HepG2 (cell line): ENCODE results near the gene SLC1A4. TPM values are rescaled to one million over a fixed set of nuclear protein-coding genes. Genes with fewer than 3 reads are reported as not detected.

ENCODE experiments used
- ATAC-seq: fragments of 200-7000 bp; cut with Tn5 transposase; 3 replicates; pipeline ENCODE4 v1.9.1; 2020; ENCODE audit warnings: mild to moderate bottlenecking, moderate library complexity
- BruUV-seq: library from RNA; stranded (reverse); fragments of 400-500 nt; replicated peaks from 2 replicates; lab custom pipeline; 2021; lab: Mats Ljungman, UMichigan
- CTCF ChIA-PET: fragments of 300-600 bp; formaldehyde crosslinking; extraction: SDS; loops from one replicate; lab custom pipeline; 2021; ENCODE audit warnings: low total read pairs, inconsistent platforms, low intra/inter-chr PET ratio; lab: Yijun Ruan, JAX
- POLR2A ChIA-PET: fragments of 350-600 bp; sonication (Branson Sonifier 250); formaldehyde crosslinking; loops from one replicate; lab custom pipeline; 2020; ENCODE audit warnings: antibody characterized with exemption, inconsistent platforms; lab: Yijun Ruan, JAX
- DNase-seq: peaks from one replicate; pipeline ENCODE4 v3.0.0-alpha.2; 2015; ENCODE audit warnings: low spot score
- FAIRE-seq: peaks from 3 replicates; lab custom pipeline; 2011; peaks lifted over from hg19 to GRCh38; lab: Jason Lieb, UNC
- H2AFZ ChIP-seq: one replicate; pipeline ENCODE4 v1.6.1; 2011; ENCODE audit warnings: low read length, inconsistent platforms
- H3K27ac ChIP-seq: fragments of 300-600 bp; 3 replicates; pipeline ENCODE4 v1.8.0; 2011; ENCODE audit warnings: mixed run types, mild to moderate bottlenecking, mixed read lengths, low read length, inconsistent platforms; ENCODE audit not compliant: insufficient read depth; ENCODE audit errors: extremely low read length
- H3K27me3 ChIP-seq, 2 experiments: fragments of 200-600 bp in 1 of 2; 2 replicates in 1 of 2; 3 replicates in 1 of 2; pipeline versions ENCODE4 v1.6.0 to v1.8.0; 2011; ENCODE audit warnings: low read length in 2 of 2, mild to moderate bottlenecking in 2 of 2, moderate library complexity in 2 of 2, inconsistent platforms in 1 of 2; ENCODE audit not compliant: insufficient read depth in 2 of 2, control insufficient read depth in 1 of 2
- H3K36me3 ChIP-seq, 2 experiments: fragments of 200-600 bp in 1 of 2; replicated peaks in 1 of 2; 2 replicates in 1 of 2; 3 replicates in 1 of 2; pipeline versions ENCODE4 v1.5.1 to v1.8.0; 2011; ENCODE audit warnings: low read length in 2 of 2, inconsistent platforms in 1 of 2; ENCODE audit not compliant: insufficient read depth in 2 of 2, control insufficient read depth in 1 of 2
- H3K4me1 ChIP-seq: 2 replicates; pipeline ENCODE4 v1.5.1; 2012; ENCODE audit warnings: low read length, inconsistent platforms; ENCODE audit not compliant: insufficient read depth
- H3K4me2 ChIP-seq: 2 replicates; pipeline ENCODE4 v1.6.0; 2011; ENCODE audit warnings: low read depth, low read length, inconsistent platforms
- H3K4me3 ChIP-seq, 3 experiments: fragments of 200-600 bp in 1 of 3; sonication (generic), shearing (Covaris generic) in 1 of 3; replicated peaks in 1 of 3; 2 replicates each; pipeline ENCODE4 v1.5.1; 2011 to 2016; ENCODE audit warnings: low read length in 3 of 3, inconsistent platforms in 2 of 3, low read depth in 2 of 3, mild to moderate bottlenecking in 2 of 3, control low read depth in 1 of 3, mixed read lengths in 1 of 3; ENCODE audit not compliant: insufficient read depth in 1 of 3
- H3K79me2 ChIP-seq: one replicate; pipeline ENCODE4 v1.6.1; 2011; ENCODE audit warnings: low read length, inconsistent platforms; ENCODE audit not compliant: insufficient read depth
- H3K9ac ChIP-seq: 2 replicates; pipeline ENCODE4 v1.6.0; 2011; ENCODE audit warnings: mild to moderate bottlenecking, low read depth, low read length, inconsistent platforms; ENCODE audit not compliant: insufficient read depth
- H3K9me3 ChIP-seq: 2 replicates; pipeline ENCODE4 v1.5.1; 2012; ENCODE audit warnings: mild to moderate bottlenecking, low read length
- H4K20me1 ChIP-seq: 2 replicates; pipeline ENCODE4 v1.6.0; 2011; ENCODE audit warnings: inconsistent platforms, mild to moderate bottlenecking, low read length, moderate library complexity; ENCODE audit not compliant: insufficient read depth
- ARID2 ChIP-seq: sonication (generic); formaldehyde crosslinking; IDR thresholded peaks from 2 replicates; pipeline ENCODE4 v1.8.1; 2022; ENCODE audit warnings: mild to moderate bottlenecking, missing genetic modification reagents, borderline replicate concordance
- BRD4 ChIP-seq: sonication (generic); formaldehyde crosslinking; IDR thresholded peaks from 2 replicates; pipeline ENCODE4 v1.4.0; 2020; ENCODE audit warnings: missing genetic modification reagents
- IKZF1 ChIP-seq: fragments of 450-650 bp; IDR thresholded peaks from 2 replicates; pipeline ENCODE4 v1.7.1; 2016
- MEIS2 ChIP-seq: sonication (generic); formaldehyde crosslinking; IDR thresholded peaks from 2 replicates; pipeline ENCODE4 v1.9.0; 2021; ENCODE audit warnings: mild to moderate bottlenecking, missing genetic modification reagents
- MTF2 ChIP-seq: sonication (generic); formaldehyde crosslinking; IDR thresholded peaks from 2 replicates; pipeline ENCODE4 v1.5.0; 2020; ENCODE audit warnings: missing genetic modification reagents, borderline replicate concordance
- POGZ ChIP-seq: sonication (generic); formaldehyde crosslinking; IDR thresholded peaks from 2 replicates; pipeline ENCODE4 v1.4.0; 2020; ENCODE audit warnings: mild to moderate bottlenecking, missing genetic modification reagents
- SP2 ChIP-seq: sonication (generic); formaldehyde crosslinking; IDR thresholded peaks from 2 replicates; pipeline ENCODE4 v1.5.1; 2020; ENCODE audit warnings: mild to moderate bottlenecking, missing genetic modification reagents
- SSRP1 ChIP-seq: IDR thresholded peaks from 2 replicates; pipeline ENCODE4 v1.6.1; 2016; ENCODE audit warnings: control low read depth
- ZFP36L1 ChIP-seq: sonication (generic); formaldehyde crosslinking; IDR thresholded peaks from 2 replicates; pipeline ENCODE4 v1.8.0; 2022; ENCODE audit warnings: mild to moderate bottlenecking, missing genetic modification reagents, moderate library complexity
- ZNF230 ChIP-seq: sonication (generic); formaldehyde crosslinking; IDR thresholded peaks from 2 replicates; pipeline ENCODE4 v1.4.0; 2020; ENCODE audit warnings: mild to moderate bottlenecking, missing genetic modification reagents
- ZNF629 ChIP-seq: sonication (generic); formaldehyde crosslinking; conservative IDR thresholded peaks from 2 replicates; pipeline ENCODE4 v1.5.0; 2020; ENCODE audit warnings: missing genetic modification reagents
- ZNF816 ChIP-seq: sonication (generic); formaldehyde crosslinking; IDR thresholded peaks from 2 replicates; pipeline ENCODE4 v1.8.0; 2022; ENCODE audit warnings: missing genetic modification reagents, mild to moderate bottlenecking, borderline replicate concordance
- WGBS: methylation state at CpG from one replicate; pipeline ENCODE4 v1.1.6; 2017; ENCODE audit warnings: low lambda C conversion rate; 5-methylcytosine and 5-hydroxymethylcytosine counted together
- in situ Hi-C: cut with HindIII; loops from 2 replicates; pipeline ENCODE4 v1.10.0; 2017; ENCODE audit warnings: low pct_unique_long_range_greater_than_20kb; ENCODE audit not compliant: extremely low pct_ligation_motif_present
- intact Hi-C: fragments of 100-400 bp; cut with micrococcal nuclease; formaldehyde crosslinking; loops from one replicate; pipeline ENCODE4 v1.10.0; 2022; ENCODE audit not compliant: unreplicated experiment
- polyA plus RNA-seq, 8 experiments: library from polyadenylated mRNA; depleted of rRNA in 3 of 8; stranded (reverse) in 7 of 8; unstranded in 1 of 8; fragments of >200 nt; fragmentation: Illumina TruSeq in 4 of 8; extraction: Trizol in 4 of 8; gene quantifications; 2 replicates each; pipeline versions ENCODE4 v1.2.1 to v1.2.3, GENCODE V29; 2011 to 2016; ENCODE audit warnings: low read depth in 4 of 8, missing spikeins in 1 of 8, mixed read lengths in 1 of 8; ENCODE audit not compliant: insufficient read depth in 1 of 8
- total RNA-seq, 5 experiments: library from RNA; depleted of rRNA; stranded (reverse); fragments of >200 nt; fragmentation: Illumina TruSeq; extraction: Trizol; gene quantifications; 2 replicates each; pipeline ENCODE4 v1.2.3, GENCODE V29; 2016; ENCODE audit warnings: low read depth in 1 of 5
- TF ChIP-seq, protein P1 (sequence below): sonication (generic); formaldehyde crosslinking; IDR thresholded peaks from 2 replicates; pipeline ENCODE4 v1.4.0; 2020; ENCODE audit warnings: mild to moderate bottlenecking, missing genetic modification reagents
- TF ChIP-seq, protein P2 (sequence below): IDR thresholded peaks from 2 replicates; pipeline ENCODE4 v1.6.1; 2016; ENCODE audit warnings: mild to moderate bottlenecking
- TF ChIP-seq, protein P3 (sequence below): sonication (generic); formaldehyde crosslinking; IDR thresholded peaks from 2 replicates; pipeline ENCODE4 v1.4.0; 2020; ENCODE audit warnings: mild to moderate bottlenecking, low read depth, missing genetic modification reagents

The SLC1A4 gene
- total and polyA plus RNA-seq, 2 of the 13 experiments (the other 11 are each of a cell fraction or from before 2014, with no cell fraction given) = 21.0 to 39.6 TPM

DNA sequence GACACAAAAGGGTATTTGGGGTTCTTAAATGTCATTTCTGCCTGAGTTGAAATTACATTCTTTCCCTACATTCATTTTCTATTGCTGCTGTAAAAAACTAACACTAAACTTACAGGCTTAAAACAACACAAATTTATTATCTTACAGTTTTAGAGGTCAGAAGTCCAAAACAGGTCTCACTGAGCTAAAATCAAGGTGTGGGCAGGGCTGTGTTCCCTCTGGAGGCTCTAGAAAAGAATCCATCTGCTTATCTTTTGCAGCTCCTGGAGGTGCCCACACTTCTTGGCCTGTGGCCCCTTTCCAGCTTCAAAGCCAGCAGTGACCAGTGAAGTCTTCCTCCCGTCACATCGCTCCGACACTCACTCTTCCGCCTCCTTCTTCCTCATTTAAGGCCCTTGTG, 23.2 kb upstream of the SLC1A4 start:
- H3K4me2 ChIP-seq = no peak overlapping the region
- H2AFZ ChIP-seq = no peak overlapping the region
- FAIRE-seq (no peak), ATAC-seq (no peak), DNase-seq (no peak)
- H3K79me2 ChIP-seq = no peaks in the 10 kb centered on the region
- no TSS peak for BruUV-seq
- no peak overlapping the region for H3K9ac ChIP-seq
- POLR2A ChIA-PET = no interaction called here
- intact Hi-C loops (no loop called here), in situ Hi-C loops (no loop called here)
- H3K4me3 ChIP-seq = no peak overlapping the region
- WGBS = 95% methylated on average over 4 of the region's 4 CpGs
- no peaks in the 10 kb centered on the region for H3K27me3 ChIP-seq
- H3K36me3 ChIP-seq = no peaks in the 10 kb centered on the region
- H3K9me3 ChIP-seq = no peaks in the 10 kb centered on the region
- CTCF ChIA-PET = no interaction called here
- H3K27ac ChIP-seq = no peak overlapping the region
- peaks cover 7% of the 10 kb centered on the region for H3K4me1 ChIP-seq
- H4K20me1 ChIP-seq = no peaks in the 10 kb centered on the region
- no peak for TF ChIP-seq ZNF816
- TF ChIP-seq, protein P1, sequence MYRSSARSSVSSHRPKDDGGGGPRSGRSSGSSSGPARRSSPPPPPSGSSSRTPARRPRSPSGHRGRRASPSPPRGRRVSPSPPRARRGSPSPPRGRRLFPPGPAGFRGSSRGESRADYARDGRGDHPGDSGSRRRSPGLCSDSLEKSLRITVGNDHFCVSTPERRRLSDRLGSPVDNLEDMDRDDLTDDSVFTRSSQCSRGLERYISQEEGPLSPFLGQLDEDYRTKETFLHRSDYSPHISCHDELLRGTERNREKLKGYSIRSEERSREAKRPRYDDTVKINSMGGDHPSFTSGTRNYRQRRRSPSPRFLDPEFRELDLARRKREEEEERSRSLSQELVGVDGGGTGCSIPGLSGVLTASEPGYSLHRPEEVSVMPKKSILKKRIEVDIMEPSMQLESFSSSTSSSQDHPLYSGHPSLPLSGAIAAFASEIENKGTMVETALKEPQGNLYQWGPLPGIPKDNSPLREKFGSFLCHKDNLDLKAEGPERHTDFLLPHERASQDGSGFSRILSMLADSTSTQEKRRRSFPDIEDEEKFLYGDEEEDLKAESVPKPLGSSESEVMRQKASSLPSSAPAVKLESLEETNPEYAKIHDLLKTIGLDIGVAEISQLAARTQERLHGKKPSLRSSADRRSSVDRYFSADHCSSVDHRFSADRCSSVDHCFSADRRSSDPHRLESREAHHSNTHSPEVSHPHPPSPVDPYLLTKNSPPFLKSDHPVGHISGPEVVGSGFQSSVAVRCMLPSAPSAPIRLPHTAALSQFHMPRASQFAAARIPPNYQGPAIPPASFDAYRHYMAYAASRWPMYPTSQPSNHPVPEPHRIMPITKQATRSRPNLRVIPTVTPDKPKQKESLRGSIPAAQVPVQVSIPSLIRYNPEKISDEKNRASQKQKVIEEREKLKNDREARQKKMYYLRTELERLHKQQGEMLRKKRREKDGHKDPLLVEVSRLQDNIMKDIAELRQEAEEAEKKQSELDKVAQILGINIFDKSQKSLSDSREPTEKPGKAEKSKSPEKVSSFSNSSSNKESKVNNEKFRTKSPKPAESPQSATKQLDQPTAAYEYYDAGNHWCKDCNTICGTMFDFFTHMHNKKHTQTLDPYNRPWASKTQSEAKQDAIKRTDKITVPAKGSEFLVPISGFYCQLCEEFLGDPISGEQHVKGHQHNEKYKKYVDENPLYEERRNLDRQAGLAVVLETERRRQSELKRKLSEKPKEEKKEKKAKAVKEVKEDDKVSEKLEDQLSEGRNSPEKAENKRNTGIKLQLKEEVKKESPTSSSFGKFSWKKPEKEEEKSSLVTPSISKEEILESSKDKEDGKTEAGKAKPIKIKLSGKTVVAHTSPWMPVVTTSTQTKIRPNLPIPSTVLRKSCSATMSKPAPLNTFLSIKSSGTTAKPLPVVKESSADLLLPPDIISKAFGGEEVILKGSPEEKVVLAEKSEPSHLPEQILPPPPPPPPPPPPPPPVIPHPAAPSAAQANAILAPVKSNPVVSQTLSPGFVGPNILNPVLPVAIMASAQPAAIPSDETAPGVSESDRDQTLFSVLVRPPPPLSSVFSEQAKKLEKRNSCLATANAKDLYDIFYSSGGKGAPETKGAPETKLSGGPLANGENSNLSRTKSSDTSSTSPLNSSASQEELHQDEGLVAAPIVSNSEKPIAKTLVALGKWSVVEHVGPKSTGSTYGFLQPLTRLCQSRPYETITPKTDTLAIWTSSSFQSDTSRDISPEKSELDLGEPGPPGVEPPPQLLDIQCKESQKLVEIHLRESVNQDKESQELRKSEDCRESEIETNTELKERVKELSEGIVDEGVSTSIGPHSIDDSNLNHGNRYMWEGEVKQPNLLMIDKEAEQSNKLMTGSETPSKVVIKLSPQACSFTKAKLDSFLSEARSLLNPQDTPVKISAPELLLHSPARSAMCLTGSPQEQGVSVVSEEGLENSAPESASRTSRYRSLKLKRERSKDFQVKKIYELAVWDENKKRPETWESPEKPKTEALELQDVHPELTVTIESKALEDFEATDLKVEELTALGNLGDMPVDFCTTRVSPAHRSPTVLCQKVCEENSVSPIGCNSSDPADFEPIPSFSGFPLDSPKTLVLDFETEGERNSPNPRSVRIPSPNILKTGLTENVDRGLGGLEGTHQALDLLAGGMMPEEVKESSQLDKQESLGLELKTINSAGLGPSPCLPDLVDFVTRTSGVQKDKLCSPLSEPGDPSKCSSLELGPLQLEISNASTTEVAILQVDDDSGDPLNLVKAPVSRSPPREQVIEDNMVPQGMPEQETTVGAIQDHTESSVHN (CRISPR knock-in tag) = no peak
- TF ChIP-seq ARID2 (CRISPR knock-in tag) = no peak
- TF ChIP-seq, protein P2, sequence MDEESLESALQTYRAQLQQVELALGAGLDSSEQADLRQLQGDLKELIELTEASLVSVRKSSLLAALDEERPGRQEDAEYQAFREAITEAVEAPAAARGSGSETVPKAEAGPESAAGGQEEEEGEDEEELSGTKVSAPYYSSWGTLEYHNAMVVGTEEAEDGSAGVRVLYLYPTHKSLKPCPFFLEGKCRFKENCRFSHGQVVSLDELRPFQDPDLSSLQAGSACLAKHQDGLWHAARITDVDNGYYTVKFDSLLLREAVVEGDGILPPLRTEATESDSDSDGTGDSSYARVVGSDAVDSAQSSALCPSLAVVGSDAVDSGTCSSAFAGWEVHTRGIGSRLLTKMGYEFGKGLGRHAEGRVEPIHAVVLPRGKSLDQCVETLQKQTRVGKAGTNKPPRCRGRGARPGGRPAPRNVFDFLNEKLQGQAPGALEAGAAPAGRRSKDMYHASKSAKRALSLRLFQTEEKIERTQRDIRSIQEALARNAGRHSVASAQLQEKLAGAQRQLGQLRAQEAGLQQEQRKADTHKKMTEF (CRISPR knock-in tag) = no peak
- no peak for TF ChIP-seq ZFP36L1 (CRISPR knock-in tag)
- no peak for TF ChIP-seq POGZ (CRISPR knock-in tag)
- no peak for TF ChIP-seq MTF2 (CRISPR knock-in tag)
- TF ChIP-seq MEIS2 (CRISPR knock-in tag) = no peak
- no peak for TF ChIP-seq SSRP1 (CRISPR knock-in tag)
- no peak for TF ChIP-seq BRD4
- no peak for TF ChIP-seq IKZF1
- TF ChIP-seq, protein P3, sequence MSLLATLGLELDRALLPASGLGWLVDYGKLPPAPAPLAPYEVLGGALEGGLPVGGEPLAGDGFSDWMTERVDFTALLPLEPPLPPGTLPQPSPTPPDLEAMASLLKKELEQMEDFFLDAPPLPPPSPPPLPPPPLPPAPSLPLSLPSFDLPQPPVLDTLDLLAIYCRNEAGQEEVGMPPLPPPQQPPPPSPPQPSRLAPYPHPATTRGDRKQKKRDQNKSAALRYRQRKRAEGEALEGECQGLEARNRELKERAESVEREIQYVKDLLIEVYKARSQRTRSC (CRISPR knock-in tag) = no peak
- TF ChIP-seq ZNF230 (CRISPR knock-in tag) = no peak
- no peak for TF ChIP-seq SP2 (CRISPR knock-in tag)
- TF ChIP-seq ZNF629 (CRISPR knock-in tag) = no peak
